Fibroblast of lung (primary cell): Measurements from ENCODE around the gene ANKRD40. TPM values are rescaled to one million over a fixed set of nuclear protein-coding genes. Genes with fewer than 3 reads are reported as not detected.

Experiments used
- DNase-seq, 2 donors: peaks; one replicate each; pipeline versions ENCODE4 v3.0.0 to v3.0.0-alpha.2; 2010; ENCODE audit warnings: low read depth in 2 of 2
- H2AFZ ChIP-seq: 2 replicates; pipeline ENCODE4 v1.5.1; 2012; ENCODE audit warnings: low read length, control low read depth, inconsistent platforms
- H3K27ac ChIP-seq: 2 replicates; pipeline ENCODE4 v1.5.1; 2011; ENCODE audit warnings: low read length, control low read depth; ENCODE audit not compliant: insufficient read depth
- H3K27me3 ChIP-seq: 2 replicates; pipeline ENCODE4 v1.5.1; 2011; ENCODE audit warnings: mild to moderate bottlenecking, low read length; ENCODE audit not compliant: control insufficient read depth, insufficient read depth
- H3K36me3 ChIP-seq: 2 replicates; pipeline ENCODE4 v1.5.1; 2011; ENCODE audit warnings: low read length; ENCODE audit not compliant: control insufficient read depth, insufficient read depth
- H3K4me1 ChIP-seq: 2 replicates; pipeline ENCODE4 v1.5.1; 2011; ENCODE audit warnings: low read length; ENCODE audit not compliant: control insufficient read depth, insufficient read depth; ENCODE audit errors: extremely low read depth
- H3K4me2 ChIP-seq: 2 replicates; pipeline ENCODE4 v1.5.1; 2011; ENCODE audit warnings: low read length, control low read depth; ENCODE audit not compliant: insufficient read depth; ENCODE audit errors: extremely low read depth
- H3K4me3 ChIP-seq, 4 experiments: fragments of 200-600 bp in 1 of 4; sonication (generic) in 1 of 4; replicated peaks in 1 of 4; 2 replicates each; pipeline ENCODE4 v1.5.1; 2011 to 2016; ENCODE audit warnings: low read length in 4 of 4, low read depth in 3 of 4, mild to moderate bottlenecking in 3 of 4, control low read depth in 2 of 4, inconsistent platforms in 1 of 4, mixed read lengths in 1 of 4; ENCODE audit not compliant: insufficient read depth in 1 of 4; ENCODE audit errors: control extremely low read depth in 1 of 4
- H3K79me2 ChIP-seq: 2 replicates; pipeline ENCODE4 v1.5.1; 2012; ENCODE audit warnings: mild to moderate bottlenecking, low read length, inconsistent platforms; ENCODE audit not compliant: control insufficient read depth, insufficient read depth
- H3K9ac ChIP-seq: 2 replicates; pipeline ENCODE4 v1.5.1; 2011; ENCODE audit warnings: mild to moderate bottlenecking, low read length, control low read depth; ENCODE audit not compliant: insufficient read depth
- H3K9me3 ChIP-seq: 2 replicates; pipeline ENCODE4 v1.5.1; 2012; ENCODE audit warnings: low read depth, low read length; ENCODE audit not compliant: control insufficient read depth, insufficient read depth
- H4K20me1 ChIP-seq: 2 replicates; pipeline ENCODE4 v1.5.1; 2011; ENCODE audit warnings: low read length; ENCODE audit not compliant: control insufficient read depth, insufficient read depth; ENCODE audit errors: extremely low read depth
- CTCF ChIP-seq, 2 donors: IDR thresholded peaks in 1 of 2; conservative IDR thresholded peaks in 1 of 2; 1 replicate in 1 of 2; 2 replicates in 1 of 2; pipeline ENCODE4 v1.5.1; 2011 to 2012; ENCODE audit warnings: low read length in 2 of 2, control low read depth in 1 of 2, inconsistent platforms in 1 of 2, low read depth in 1 of 2, mild to moderate bottlenecking in 1 of 2
- EZH2 ChIP-seq: IDR thresholded peaks from 2 replicates; pipeline ENCODE4 v1.5.1; 2012; ENCODE audit warnings: low read length, control low read depth, mild to moderate bottlenecking; ENCODE audit errors: missing control alignments
- polyA plus RNA-seq, 2 donors: library from polyadenylated mRNA; depleted of rRNA in 1 of 2; stranded (reverse) in 1 of 2; unstranded in 1 of 2; fragments of >200 nt; gene quantifications; 2 replicates each; pipeline ENCODE4 v1.2.1, GENCODE V29; 2011 to 2012; ENCODE audit warnings: missing spikeins in 1 of 2
- total RNA-seq: library from RNA; depleted of rRNA; stranded (reverse); fragments of >200 nt; gene quantifications from 2 replicates; pipeline ENCODE4 v1.2.1, GENCODE V29; 2014

Gene ANKRD40
- total and polyA plus RNA-seq, 2 donors (not counting 1 experiment from before 2014, with no cell fraction given) = 34.5 to 59.9 TPM

- no peak overlapping the region for H3K4me2 ChIP-seq
- no peak overlapping the region for H3K27ac ChIP-seq
- TF ChIP-seq CTCF (conservative IDR thresholded peaks at IDR 0.05 in 1 of 2, IDR thresholded peaks at IDR 0.05 in 1 of 2; ENCODE audit: low read depth in 1 of 2, low read length in 2 of 2) (no peak), EZH2 (no peak)
- H3K27me3 ChIP-seq = no peaks in the 10 kb centered on the region
- no peak overlapping the region for H3K9ac ChIP-seq
- DNase-seq = no peak
- no peak overlapping the region for H2AFZ ChIP-seq
- no peaks in the 10 kb centered on the region for H3K36me3 ChIP-seq
- H3K4me1 ChIP-seq = peaks cover 3% of the 10 kb centered on the region
- no peaks in the 10 kb centered on the region for H4K20me1 ChIP-seq
- no peaks in the 10 kb centered on the region for H3K79me2 ChIP-seq
- H3K9me3 ChIP-seq = no peaks in the 10 kb centered on the region
- no peak overlapping the region for H3K4me3 ChIP-seq
Observed at GRCh38 chr17:50676065-50676975, 31.4 kb downstream of the ANKRD40 start.

GRCh38 chr17:50675627-50676026, 32.1 kb downstream of the ANKRD40 start:
- Histone ChIP-seq H3K4me3 (no peak overlapping the region), H3K9me3 (no peaks in the 10 kb centered on the region), H3K79me2 (no peaks in the 10 kb centered on the region), H3K4me1 (peaks cover 3% of the 10 kb centered on the region), H3K27ac (no peak overlapping the region), H3K4me2 (no peak overlapping the region), H3K27me3 (no peaks in the 10 kb centered on the region), H4K20me1 (no peaks in the 10 kb centered on the region), H3K36me3 (no peaks in the 10 kb centered on the region), H2AFZ (no peak overlapping the region), H3K9ac (no peak overlapping the region)
- no peak for TF ChIP-seq EZH2
- TF ChIP-seq CTCF (conservative IDR thresholded peaks at IDR 0.05 in 1 of 2, IDR thresholded peaks at IDR 0.05 in 1 of 2; ENCODE audit: low read depth in 1 of 2, low read length in 2 of 2) = no peak
- DNase-seq = no peak

- Histone ChIP-seq H3K27me3 (no peaks in the 10 kb centered on the region), H2AFZ (no peak overlapping the region), H3K27ac (no peak overlapping the region), H3K9ac (no peak overlapping the region), H3K4me2 (no peak overlapping the region), H3K4me1 (peaks cover 4% of the 10 kb centered on the region), H3K36me3 (no peaks in the 10 kb centered on the region), H4K20me1 (no peaks in the 10 kb centered on the region), H3K9me3 (no peaks in the 10 kb centered on the region), H3K4me3 (no peak overlapping the region), H3K79me2 (no peaks in the 10 kb centered on the region)
- no peak for DNase-seq
- TF ChIP-seq EZH2 = no peak
- TF ChIP-seq CTCF (conservative IDR thresholded peaks at IDR 0.05 in 1 of 2, IDR thresholded peaks at IDR 0.05 in 1 of 2; ENCODE audit: low read depth in 1 of 2, low read length in 2 of 2) = no peak
Observed at GRCh38 chr17:50675190-50675589, 32.5 kb downstream of the ANKRD40 start.
